Measurements from ENCODE around the gene PDCD4.

PDCD4 gene

GRCh38 chr10:110842326-110842904, 29.3 kb upstream of the PDCD4 start:
- DNase-seq, result no peak

GRCh38 chr10:110843031-110843430, 28.7 kb upstream of the PDCD4 start:
- no peak for DNase-seq

- no peak for DNase-seq
Observed at GRCh38 chr10:110843796-110844616, 27.7 kb upstream of the PDCD4 start.

GRCh38 chr10:110844617-110844881, 27.2 kb upstream of the PDCD4 start:
- no peak for DNase-seq

GRCh38 chr10:110845192-110845755, 26.5 kb upstream of the PDCD4 start:
- no peak for DNase-seq

GRCh38 chr10:110845756-110846620, 25.7 kb upstream of the PDCD4 start:
- DNase-seq, result no peak

- DNase-seq, result no peak
Observed at GRCh38 chr10:110847374-110847773, 24.4 kb upstream of the PDCD4 start.

GRCh38 chr10:110848106-110848505, 23.6 kb upstream of the PDCD4 start:
- DNase-seq, result no peak

- DNase-seq, result no peak
Observed at GRCh38 chr10:110850099-110850498, 21.6 kb upstream of the PDCD4 start.

- no peak for DNase-seq
Observed at GRCh38 chr10:110851020-110851612, 20.6 kb upstream of the PDCD4 start.

GRCh38 chr10:110852255-110852896, 19.4 kb upstream of the PDCD4 start:
- DNase-seq, result no peak

- DNase-seq, result no peak
Observed at GRCh38 chr10:110852947-110853346, 18.8 kb upstream of the PDCD4 start.

GRCh38 chr10:110853921-110854605, 17.7 kb upstream of the PDCD4 start:
- no peak for DNase-seq

- no peak for DNase-seq
Observed at GRCh38 chr10:110857265-110858171, 14.2 kb upstream of the PDCD4 start.

GRCh38 chr10:110858297-110858934, 13.3 kb upstream of the PDCD4 start:
- DNase-seq, result no peak

GRCh38 chr10:110859206-110859972, 12.3 kb upstream of the PDCD4 start:
- no peak for DNase-seq

- DNase-seq, result no peak
Observed at GRCh38 chr10:110859973-110860376, 11.8 kb upstream of the PDCD4 start.

GRCh38 chr10:110860576-110861241, 11.0 kb upstream of the PDCD4 start:
- DNase-seq, result no peak

GRCh38 chr10:110861476-110861875, 10.3 kb upstream of the PDCD4 start:
- no peak for DNase-seq

Measured in 8988T (cell line).